Caco-2 (cell line): ENCODE measurements around the gene ITGA7. TPM values are rescaled to one million over a fixed set of nuclear protein-coding genes. Genes with fewer than 3 reads are reported as not detected.
"Not testable (repeated sequence)": the region's sequence is repeated elsewhere in the genome, so short reads cannot be mapped to it uniquely, and the experiment has no call there.

Experiments used
- BruUV-seq: library from RNA; stranded (reverse); fragments of 400-500 nt; replicated peaks from 2 replicates; lab custom pipeline; 2021; lab: Mats Ljungman, UMichigan
- CTCF ChIA-PET: fragments of 300-600 bp; sonication (Branson Sonifier 250); formaldehyde crosslinking; loops from one replicate; lab custom pipeline; 2022; ENCODE audit warnings: antibody characterized with exemption; lab: Charles Lee
- POLR2A ChIA-PET: fragments of 300-600 bp; sonication (Branson Sonifier 250); formaldehyde crosslinking; loops from one replicate; lab custom pipeline; 2022; ENCODE audit warnings: antibody characterized with exemption; lab: Charles Lee
- DNase-seq, 2 experiments: peaks; one replicate each; pipeline versions ENCODE4 v3.0.0 to v3.0.0-alpha.2; 2020 to 2022
- H3K27me3 ChIP-seq: replicated peaks from 2 replicates; pipeline ENCODE4 v1.6.0; 2011; ENCODE audit warnings: low read length; ENCODE audit not compliant: control insufficient read depth, insufficient read depth
- H3K36me3 ChIP-seq: 2 replicates; pipeline ENCODE4 v1.5.1; 2011; ENCODE audit warnings: low read length; ENCODE audit not compliant: control insufficient read depth, insufficient read depth
- H3K4me1 ChIP-seq: fragments of 250-450 bp; sonication (Bioruptor Pico); 2 replicates; pipeline ENCODE4 v1.5.1; 2020; ENCODE audit warnings: mild to moderate bottlenecking
- H3K4me3 ChIP-seq: 2 replicates; pipeline ENCODE4 v1.5.1; 2011; ENCODE audit warnings: low read depth, mild to moderate bottlenecking, control low read depth, low read length
- H3K9me3 ChIP-seq: fragments of 250-450 bp; sonication (Bioruptor Pico); 2 replicates; pipeline ENCODE4 v1.5.1; 2020; ENCODE audit warnings: mild to moderate bottlenecking, moderate library complexity
- H3K27ac Mint-ChIP-seq: one replicate; pipeline ENCODE4 v1.8.0; 2022; ENCODE audit warnings: mixed read lengths; ENCODE audit not compliant: unreplicated experiment
- H3K27me3 Mint-ChIP-seq: one replicate; pipeline ENCODE4 v1.8.0; 2022; ENCODE audit warnings: mixed read lengths; ENCODE audit not compliant: insufficient read depth, unreplicated experiment
- H3K36me3 Mint-ChIP-seq: one replicate; pipeline ENCODE4 v1.8.0; 2022; ENCODE audit warnings: mild to moderate bottlenecking, mixed read lengths; ENCODE audit not compliant: insufficient read depth, unreplicated experiment
- H3K4me1 Mint-ChIP-seq: one replicate; pipeline ENCODE4 v1.8.0; 2022; ENCODE audit warnings: low read depth, mixed read lengths; ENCODE audit not compliant: unreplicated experiment
- H3K4me3 Mint-ChIP-seq: one replicate; pipeline ENCODE4 v1.8.0; 2022; ENCODE audit warnings: mild to moderate bottlenecking, moderate library complexity, mixed read lengths; ENCODE audit not compliant: unreplicated experiment
- H3K9me3 Mint-ChIP-seq: one replicate; pipeline ENCODE4 v1.8.0; 2022; ENCODE audit warnings: mixed read lengths; ENCODE audit not compliant: unreplicated experiment
- intact Hi-C: fragments of 100-400 bp; cut with micrococcal nuclease; formaldehyde crosslinking; loops from one replicate; pipeline ENCODE4 v1.10.0; 2022; ENCODE audit not compliant: unreplicated experiment
- total RNA-seq: library from RNA; stranded (reverse); gene quantifications from 2 replicates; pipeline ENCODE4 v1.2.3, GENCODE V29; 2022
- TF ChIP-seq, protein P1 (sequence below), 2 experiments: fragments of 200-600 bp in 1 of 2; IDR thresholded peaks; 1 replicate in 1 of 2; 2 replicates in 1 of 2; pipeline versions ENCODE4 v1.5.1 to v1.8.0; 2011 to 2022; ENCODE audit warnings: antibody characterized with exemption in 1 of 2, control low read depth in 1 of 2, inconsistent platforms in 1 of 2, low read depth in 1 of 2, low read length in 1 of 2, mild to moderate bottlenecking in 1 of 2, moderate library complexity in 1 of 2; ENCODE audit not compliant: insufficient read depth in 1 of 2, severe bottlenecking in 1 of 2, unreplicated experiment in 1 of 2

The ITGA7 gene
- total RNA-seq, 1 experiment from 2014 or later = 46.1 TPM

DNA sequence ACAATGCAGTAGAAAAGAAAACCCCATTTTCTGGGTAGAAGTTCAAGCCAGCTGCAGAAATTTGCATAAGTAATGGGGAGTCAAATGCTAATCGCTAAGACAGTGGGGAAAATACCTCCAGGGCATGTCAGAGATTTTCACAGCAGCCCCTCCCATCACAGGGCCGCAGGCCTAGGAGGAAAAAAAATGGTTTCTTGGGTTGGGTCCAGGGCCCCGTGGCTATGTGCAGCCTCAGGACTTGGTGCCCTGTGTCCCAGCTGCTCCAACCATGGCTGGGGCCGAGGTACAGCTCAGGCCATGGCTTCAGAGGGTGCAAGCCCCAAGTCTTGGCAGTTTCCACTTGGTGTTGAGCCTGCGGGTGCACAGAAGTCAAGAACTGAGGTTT is 56.4 kb downstream of the ITGA7 start:
- Histone ChIP-seq H3K36me3 (no peaks in the 10 kb centered on the region), H3K9me3 (0 out of 2 replicates have a peak, but pooled peaks cover 2% of the 10 kb centered on the region), H3K4me3 (no peak overlapping the region), H3K27me3 (no peaks in the 10 kb centered on the region), H3K4me1 (peaks cover 14% of the 10 kb centered on the region)
- no peaks in the 10 kb centered on the region for H3K36me3 Mint-ChIP-seq
- CTCF ChIA-PET = no interaction called here
- H3K9me3 Mint-ChIP-seq = peaks cover 10% of the 10 kb centered on the region
- TF ChIP-seq, protein P1, sequence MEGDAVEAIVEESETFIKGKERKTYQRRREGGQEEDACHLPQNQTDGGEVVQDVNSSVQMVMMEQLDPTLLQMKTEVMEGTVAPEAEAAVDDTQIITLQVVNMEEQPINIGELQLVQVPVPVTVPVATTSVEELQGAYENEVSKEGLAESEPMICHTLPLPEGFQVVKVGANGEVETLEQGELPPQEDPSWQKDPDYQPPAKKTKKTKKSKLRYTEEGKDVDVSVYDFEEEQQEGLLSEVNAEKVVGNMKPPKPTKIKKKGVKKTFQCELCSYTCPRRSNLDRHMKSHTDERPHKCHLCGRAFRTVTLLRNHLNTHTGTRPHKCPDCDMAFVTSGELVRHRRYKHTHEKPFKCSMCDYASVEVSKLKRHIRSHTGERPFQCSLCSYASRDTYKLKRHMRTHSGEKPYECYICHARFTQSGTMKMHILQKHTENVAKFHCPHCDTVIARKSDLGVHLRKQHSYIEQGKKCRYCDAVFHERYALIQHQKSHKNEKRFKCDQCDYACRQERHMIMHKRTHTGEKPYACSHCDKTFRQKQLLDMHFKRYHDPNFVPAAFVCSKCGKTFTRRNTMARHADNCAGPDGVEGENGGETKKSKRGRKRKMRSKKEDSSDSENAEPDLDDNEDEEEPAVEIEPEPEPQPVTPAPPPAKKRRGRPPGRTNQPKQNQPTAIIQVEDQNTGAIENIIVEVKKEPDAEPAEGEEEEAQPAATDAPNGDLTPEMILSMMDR (IDR thresholded peaks at IDR 0.05; ENCODE audit: insufficient read depth in 1 of 2, low read depth in 1 of 2, low read length in 1 of 2, severe bottlenecking in 1 of 2, unreplicated experiment in 1 of 2) = no peak
- no peak overlapping the region for H3K4me3 Mint-ChIP-seq
- intact Hi-C loops = no loop called here
- H3K27me3 Mint-ChIP-seq = no peaks in the 10 kb centered on the region
- peak overlapping the region; percentile 29 for H3K27ac Mint-ChIP-seq
- no TSS peak for BruUV-seq
- POLR2A ChIA-PET = no interaction called here
- peaks cover 8% of the 10 kb centered on the region for H3K4me1 Mint-ChIP-seq
- no peak for DNase-seq

DNA sequence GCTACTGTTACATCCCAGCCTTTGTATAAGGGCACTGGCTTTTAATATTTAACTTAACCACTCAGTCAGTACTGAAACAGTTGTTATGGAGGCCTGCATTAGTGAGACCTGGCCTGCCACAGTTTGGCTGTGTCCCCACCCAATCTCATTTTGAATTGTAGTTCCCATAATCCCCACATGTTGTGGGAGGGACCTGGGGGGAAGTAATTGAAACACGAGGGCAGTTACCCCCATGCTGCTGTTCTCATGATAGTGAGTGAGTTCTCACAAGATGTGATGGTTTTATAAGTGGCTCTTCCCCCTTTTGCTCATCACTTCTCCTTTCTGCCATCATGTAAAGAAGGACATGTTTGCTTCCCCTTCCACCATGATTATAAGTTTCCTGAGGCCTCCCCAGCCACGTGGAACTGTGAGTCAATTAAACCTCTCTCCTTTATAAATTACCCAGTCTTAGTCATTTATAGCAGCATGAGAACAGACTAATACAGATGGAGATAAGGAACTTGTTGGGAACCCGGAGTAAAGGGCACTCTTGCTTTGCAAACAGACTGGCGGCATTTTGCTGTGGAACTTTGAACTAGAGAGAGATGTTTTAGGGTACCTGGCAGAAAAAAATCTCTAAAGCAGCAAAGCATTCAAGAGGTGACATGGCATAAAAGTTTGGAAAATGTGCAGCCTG is 56.9 kb downstream of the ITGA7 start:
- H3K4me3 ChIP-seq, H3K27me3 ChIP-seq, H3K9me3 ChIP-seq, H3K4me1 Mint-ChIP-seq, BruUV-seq, H3K36me3 ChIP-seq, H3K4me3 Mint-ChIP-seq, intact Hi-C loops, CTCF ChIA-PET, POLR2A ChIA-PET, H3K27me3 Mint-ChIP-seq, H3K36me3 Mint-ChIP-seq: not testable (repeated sequence)
- H3K4me1 ChIP-seq = peaks cover 14% of the 10 kb centered on the region
- peak overlapping the region; percentile 29 for H3K27ac Mint-ChIP-seq
- H3K9me3 Mint-ChIP-seq = peaks cover 10% of the 10 kb centered on the region
- DNase-seq = peak in 1 of 2 experiments; percentile 8

DNA sequence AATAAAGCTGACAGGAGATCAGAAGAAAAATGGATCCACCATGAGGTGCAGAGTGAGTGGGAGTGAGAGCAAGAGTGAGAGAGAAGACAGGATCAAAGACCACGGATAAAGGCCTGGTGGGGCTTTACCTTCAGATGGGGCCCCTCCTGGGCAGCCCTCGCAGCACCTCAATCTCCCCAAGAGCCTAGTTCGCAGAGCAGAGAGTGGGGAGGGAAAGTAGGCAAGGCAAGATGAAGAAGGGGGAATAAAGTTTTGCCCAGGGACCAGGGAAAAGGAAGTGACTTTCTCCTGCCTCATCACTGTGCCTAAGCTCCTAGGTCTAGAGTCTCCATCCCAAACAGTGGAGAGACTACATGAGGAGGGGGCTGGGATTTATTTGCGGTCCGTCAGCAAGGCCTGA is 60.7 kb downstream of the ITGA7 start:
- H3K4me3 Mint-ChIP-seq = no peak overlapping the region
- H3K27me3 ChIP-seq = no peaks in the 10 kb centered on the region
- no peaks in the 10 kb centered on the region for H3K36me3 Mint-ChIP-seq
- peaks cover 14% of the 10 kb centered on the region for H3K4me1 ChIP-seq
- H3K4me3 ChIP-seq = no peak overlapping the region
- peaks cover 8% of the 10 kb centered on the region for H3K4me1 Mint-ChIP-seq
- no peak overlapping the region for H3K27ac Mint-ChIP-seq
- CTCF ChIA-PET = no interaction called here
- intact Hi-C loops = no loop called here
- H3K27me3 Mint-ChIP-seq = no peaks in the 10 kb centered on the region
- no peaks in the 10 kb centered on the region for H3K36me3 ChIP-seq
- no TSS peak for BruUV-seq
- H3K9me3 ChIP-seq = 0 out of 2 replicates have a peak, but pooled peaks cover 2% of the 10 kb centered on the region
- POLR2A ChIA-PET = no interaction called here
- TF ChIP-seq, protein P1 (IDR thresholded peaks at IDR 0.05; ENCODE audit: insufficient read depth in 1 of 2, low read depth in 1 of 2, low read length in 1 of 2, severe bottlenecking in 1 of 2, unreplicated experiment in 1 of 2) = no peak
- H3K9me3 Mint-ChIP-seq = peaks cover 10% of the 10 kb centered on the region
- no peak for DNase-seq
